GM19193 (cell line): ENCODE results near the gene ULK2.

Experiments
- POLR2A ChIP-seq: IDR thresholded peaks from 4 replicates; pipeline ENCODE4 v1.6.1; 2011; ENCODE audit not compliant: insufficient read depth, insufficient read length; ENCODE audit errors: extremely low read depth

Gene ULK2

GRCh38 chr17:19760746-19761145, 107.0 kb downstream of the ULK2 start:
- no peak for TF ChIP-seq POLR2A

GRCh38 chr17:19759568-19760549, 107.9 kb downstream of the ULK2 start:
- no peak for TF ChIP-seq POLR2A

GRCh38 chr17:19757536-19758180, 110.1 kb downstream of the ULK2 start:
- TF ChIP-seq POLR2A, result no peak

GRCh38 chr17:19756546-19756945, 111.2 kb downstream of the ULK2 start:
- no peak for TF ChIP-seq POLR2A

- TF ChIP-seq POLR2A, result no peak
These were observed 111.8 kb downstream of the ULK2 start for GRCh38 chr17:19755821-19756510.

- TF ChIP-seq POLR2A, result no peak
These were observed 112.3 kb downstream of the ULK2 start for GRCh38 chr17:19755392-19755791.

GRCh38 chr17:19753661-19754463, 113.9 kb downstream of the ULK2 start:
- no peak for TF ChIP-seq POLR2A

- TF ChIP-seq POLR2A, result no peak
These were observed 114.7 kb downstream of the ULK2 start for GRCh38 chr17:19753051-19753509.

GRCh38 chr17:19752216-19753050, 115.3 kb downstream of the ULK2 start:
- TF ChIP-seq POLR2A, result no peak

GRCh38 chr17:19750835-19751234, 116.9 kb downstream of the ULK2 start:
- no peak for TF ChIP-seq POLR2A

GRCh38 chr17:19750020-19750572, 117.6 kb downstream of the ULK2 start:
- TF ChIP-seq POLR2A, result no peak

GRCh38 chr17:19748807-19749193, 118.9 kb downstream of the ULK2 start:
- no peak for TF ChIP-seq POLR2A
